ENCODE data around the gene ALG12. TPM values are rescaled to one million over a fixed set of nuclear protein-coding genes. Genes with fewer than 3 reads are reported as not detected.

Gene ALG12
- total RNA-seq, 1 experiment from 2014 or later, result 16.6 TPM

GRCh38 chr22:49881856-49882255 lies 36.4 kb downstream of the ALG12 start:
- BruUV-seq (replicated peaks), result no TSS peak
- Histone ChIP-seq H3K36me3 (ENCODE audit: control insufficient read depth in 1 of 2, insufficient read depth in 2 of 2, low read length in 2 of 2) (peaks cover 5 to 44% of the 10 kb centered on the region in 2 experiments; a peak in 3 of 4 replicates), H3K4me1 (ENCODE audit: control insufficient read depth in 1 of 2, insufficient read depth in 2 of 2, low read length in 2 of 2) (no peaks in the 10 kb centered on the region), H3K4me2 (ENCODE audit: low read length) (no peak overlapping the region), H3K9me3 (ENCODE audit: control insufficient read depth in 1 of 2, insufficient read depth in 1 of 2, low read depth in 1 of 2, low read length in 2 of 2) (no peaks in the 10 kb centered on the region), H3K27me3 (ENCODE audit: insufficient read depth, low read length) (no peaks in the 10 kb centered on the region), H2AFZ (ENCODE audit: low read depth, low read length, poor library complexity, severe bottlenecking) (no peak overlapping the region), H3K9ac (ENCODE audit: low read length) (no peak overlapping the region), H3K79me2 (ENCODE audit: insufficient read depth, low read length) (peaks cover 68% of the 10 kb centered on the region), H3K9me2 (ENCODE audit: insufficient read depth) (no peaks in the 10 kb centered on the region), H3K27ac (ENCODE audit: low read depth, low read length) (no peak overlapping the region), H3K4me3 (replicated peaks in 1 of 2; ENCODE audit: low read depth in 1 of 2, low read length in 2 of 2) (no peak overlapping the region), H4K20me1 (ENCODE audit: insufficient read depth) (no peaks in the 10 kb centered on the region)
- ChIA-PET RAD21 (ENCODE audit: low non-redundant PET in 1 of 2, low total read pairs in 2 of 2, uncharacterized antibody in 2 of 2, unreplicated experiment in 2 of 2) (no interaction called here), POLR2A (no interaction called here), CTCF (no interaction called here)
- TF ChIP-seq CTCF (IDR thresholded peaks at IDR 0.05 in 2 of 3, conservative IDR thresholded peaks at IDR 0.05 in 1 of 3; ENCODE audit: borderline replicate concordance in 1 of 3, insufficient read depth in 1 of 3, low read depth in 2 of 3, low read length in 2 of 3) (no peak), EZH2phosphoT487 (IDR thresholded peaks at IDR 0.05; ENCODE audit: borderline replicate concordance) (no peak), SIN3A (IDR thresholded peaks at IDR 0.05; ENCODE audit: low read depth) (no peak), POLR2A (IDR thresholded peaks at IDR 0.05; ENCODE audit: borderline replicate concordance, extremely low read depth, insufficient read depth, insufficient read length) (no peak), SRF (IDR thresholded peaks at IDR 0.05; ENCODE audit: low read depth) (no peak)
- DNase-seq (ENCODE audit: low read depth, low spot score), result no peak
- no peak for ATAC-seq
- intact Hi-C loops (cut with micrococcal nuclease), result no loop called here

- Histone ChIP-seq H2AFZ (ENCODE audit: low read depth, low read length, poor library complexity, severe bottlenecking) (no peak overlapping the region), H3K36me3 (ENCODE audit: control insufficient read depth in 1 of 2, insufficient read depth in 2 of 2, low read length in 2 of 2) (peaks cover 5 to 29% of the 10 kb centered on the region in 2 experiments; a peak in 3 of 4 replicates), H4K20me1 (ENCODE audit: insufficient read depth) (no peaks in the 10 kb centered on the region; the same call in 1 of the 2 replicates), H3K9me3 (ENCODE audit: control insufficient read depth in 1 of 2, insufficient read depth in 1 of 2, low read depth in 1 of 2, low read length in 2 of 2) (no peaks in the 10 kb centered on the region), H3K79me2 (ENCODE audit: insufficient read depth, low read length) (peaks cover 81% of the 10 kb centered on the region), H3K9ac (ENCODE audit: low read length) (no peak overlapping the region), H3K27ac (ENCODE audit: low read depth, low read length) (no peak overlapping the region), H3K4me2 (ENCODE audit: low read length) (no peak overlapping the region), H3K4me3 (replicated peaks in 1 of 2; ENCODE audit: low read depth in 1 of 2, low read length in 2 of 2) (no peak overlapping the region), H3K4me1 (ENCODE audit: control insufficient read depth in 1 of 2, insufficient read depth in 2 of 2, low read length in 2 of 2) (no peaks in the 10 kb centered on the region), H3K9me2 (ENCODE audit: insufficient read depth) (no peaks in the 10 kb centered on the region), H3K27me3 (ENCODE audit: insufficient read depth, low read length) (no peaks in the 10 kb centered on the region)
- TF ChIP-seq POLR2AphosphoS5 (IDR thresholded peaks at IDR 0.05; ENCODE audit: low read depth, low read length) (no peak), ZNF274 (IDR thresholded peaks at IDR 0.05; ENCODE audit: low read depth, low read length) (no peak), EZH2phosphoT487 (IDR thresholded peaks at IDR 0.05; ENCODE audit: borderline replicate concordance) (no peak), EGR1 (IDR thresholded peaks at IDR 0.05; ENCODE audit: low read depth) (no peak), ELF1 (IDR thresholded peaks at IDR 0.05; ENCODE audit: borderline replicate concordance, low read depth) (no peak), SP1 (IDR thresholded peaks at IDR 0.05; ENCODE audit: low read depth) (no peak), JUND (IDR thresholded peaks at IDR 0.05) (no peak)
- ChIA-PET POLR2A (no interaction called here), CTCF (no interaction called here), RAD21 (ENCODE audit: low non-redundant PET in 1 of 2, low total read pairs in 2 of 2, uncharacterized antibody in 2 of 2, unreplicated experiment in 2 of 2) (no interaction called here)
- BruUV-seq (replicated peaks), result no TSS peak
- ATAC-seq, result no peak
- no peak for DNase-seq (ENCODE audit: low read depth, low spot score)
- intact Hi-C loops (cut with micrococcal nuclease), result no loop called here
Measured at GRCh38 chr22:49880281-49880680, 38.0 kb downstream of the ALG12 start.
